GM21381 (cell line): Measurements from ENCODE around the gene SYNDIG1L.

ENCODE experiments used
- ATAC-seq: cut with Tn5 transposase; IDR thresholded peaks from one replicate; pipeline ENCODE4 v1.9.1; 2021; ENCODE audit warnings: mild to moderate bottlenecking, moderate library complexity; ENCODE audit not compliant: unreplicated experiment

The SYNDIG1L gene

GRCh38 chr14:74364271-74364880 is 61.6 kb downstream of the SYNDIG1L start:
- ATAC-seq, result no peak

- ATAC-seq, result no peak
Measured at GRCh38 chr14:74362361-74362915, 63.6 kb downstream of the SYNDIG1L start.

- ATAC-seq, result no peak
Measured at GRCh38 chr14:74360163-74360562, 65.8 kb downstream of the SYNDIG1L start.

GRCh38 chr14:74358176-74358829 is 67.7 kb downstream of the SYNDIG1L start:
- no peak for ATAC-seq

- no peak for ATAC-seq
Measured at GRCh38 chr14:74357585-74357984, 68.4 kb downstream of the SYNDIG1L start.

GRCh38 chr14:74356892-74357575 is 69.0 kb downstream of the SYNDIG1L start:
- no peak for ATAC-seq
